Effector memory CD8-positive, alpha-beta T cell (primary cell): ENCODE data around the gene SRRM4.

Source experiments
- ATAC-seq: fragments of 150-1000 bp; cut with Tn5 transposase; replicated peaks from 2 replicates; pipeline ENCODE4 v1.10.0; 2021; ENCODE audit warnings: mild to moderate bottlenecking, moderate library complexity
- DNase-seq, 3 experiments: peaks; one replicate each; pipeline ENCODE4 v3.0.0; 2021
- H3K27ac Mint-ChIP-seq, 2 donors: one replicate each; pipeline ENCODE4 v1.8.0; 2022; ENCODE audit warnings: mild to moderate bottlenecking in 2 of 2, mixed read lengths in 2 of 2, moderate library complexity in 2 of 2
- H3K27me3 Mint-ChIP-seq, 2 donors: one replicate each; pipeline ENCODE4 v1.8.0; 2022; ENCODE audit warnings: mixed read lengths in 2 of 2
- H3K36me3 Mint-ChIP-seq: one replicate; pipeline ENCODE4 v1.8.0; 2022; ENCODE audit warnings: mild to moderate bottlenecking, moderate library complexity, mixed read lengths; ENCODE audit not compliant: insufficient read depth
- H3K4me1 Mint-ChIP-seq, 2 donors: one replicate each; pipeline ENCODE4 v1.8.0; 2022; ENCODE audit warnings: low read depth in 2 of 2, mixed read lengths in 2 of 2
- H3K4me3 Mint-ChIP-seq, 2 donors: one replicate each; pipeline ENCODE4 v1.8.0; 2022; ENCODE audit warnings: mild to moderate bottlenecking in 2 of 2, mixed read lengths in 2 of 2, moderate library complexity in 2 of 2
- H3K9me3 Mint-ChIP-seq, 2 donors: one replicate each; pipeline ENCODE4 v1.8.0; 2022; ENCODE audit warnings: mixed read lengths in 2 of 2
- total RNA-seq, 9 experiments: gene quantifications; one replicate each; lab custom pipeline; 2026; lab: John Stamatoyannopoulos, UW

SRRM4 gene
- 0 to 0.32 (median 0) reads per million in 9 experiments for total RNA-seq

DNA sequence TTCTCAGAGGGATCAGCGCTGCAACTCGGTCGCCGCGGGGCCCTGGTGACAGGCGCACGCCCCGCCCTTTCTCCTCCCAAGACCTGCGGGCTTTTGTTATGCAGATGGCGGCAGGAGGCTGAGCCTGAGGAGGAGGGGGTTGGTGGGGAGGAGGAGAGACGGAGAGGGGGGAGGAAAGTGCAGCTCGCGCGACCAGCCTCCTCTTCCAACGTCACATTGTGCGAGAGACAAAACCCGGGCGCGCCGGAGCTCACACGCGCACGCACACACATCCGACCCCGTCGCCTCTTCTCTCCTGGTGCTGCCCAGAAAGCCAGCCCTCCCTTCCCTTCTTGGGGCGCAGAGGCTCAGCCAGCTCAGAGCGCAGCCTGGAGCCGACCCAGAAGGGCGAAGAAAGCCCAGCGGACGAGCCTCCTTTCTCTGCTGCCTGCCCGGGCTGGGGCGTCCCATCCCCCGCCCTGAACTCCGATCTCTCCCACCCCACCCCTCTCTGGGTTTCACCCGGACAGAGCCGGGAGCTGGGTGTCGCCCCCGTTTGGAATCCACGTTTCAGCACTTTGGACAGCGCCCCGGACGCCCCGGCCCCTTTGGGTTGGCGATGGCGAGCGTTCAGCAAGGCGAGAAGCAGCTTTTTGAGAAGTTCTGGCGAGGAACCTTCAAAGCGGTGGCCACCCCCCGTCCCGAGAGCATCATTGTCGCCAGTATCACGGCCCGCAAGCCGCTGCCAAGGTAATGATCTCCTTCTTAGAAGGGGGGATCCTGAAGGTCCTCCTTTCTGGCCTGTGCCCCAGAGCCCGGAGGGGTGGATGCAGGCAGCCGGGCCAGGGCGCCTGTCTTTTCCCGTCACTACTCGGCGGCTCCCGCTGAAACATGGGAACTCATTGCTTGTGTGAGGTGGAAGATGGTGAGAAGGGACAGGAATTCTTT lies at the start of gene SRRM4:
Gene SRRM4, plus strand, starts transcription at position 257 of the 927 bp plus-strand sequence. Its CDS starts 342 bp downstream, at position 599.
- H3K4me3 Mint-ChIP-seq = no peak within 1 kb of the TSS
- no peak for DNase-seq
- no peak for ATAC-seq
- H3K36me3 Mint-ChIP-seq = no peaks in the 10 kb centered on the region
- H3K27me3 Mint-ChIP-seq = peaks cover 35 to 44% of the 10 kb centered on the region in 2 donors
- no peak within 1 kb of the TSS for H3K27ac Mint-ChIP-seq
- peaks cover 0 to 1% of the 10 kb centered on the region in 2 donors for H3K9me3 Mint-ChIP-seq
- peaks cover 0 to 2% of the 10 kb centered on the region in 2 donors for H3K4me1 Mint-ChIP-seq

DNA sequence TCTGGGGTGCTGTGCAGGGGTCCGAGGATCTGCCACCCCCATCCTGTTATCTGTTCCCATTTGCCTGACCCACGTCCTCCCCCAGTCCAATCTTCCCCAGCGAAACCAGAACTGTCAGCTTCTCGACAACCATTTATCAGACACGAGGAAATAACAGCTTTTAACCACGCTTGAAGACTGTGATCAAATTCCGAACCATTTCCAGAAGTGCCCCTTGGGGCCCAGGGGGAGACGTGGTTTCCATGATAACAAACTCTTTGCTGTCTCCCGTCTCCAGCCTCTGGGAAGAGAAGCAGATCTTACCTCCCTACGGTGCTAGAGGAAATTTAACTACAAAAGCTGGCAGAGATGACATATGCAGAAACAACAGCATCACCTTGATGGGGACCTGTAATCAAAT lies 35.1 kb upstream of the SRRM4 start:
- Mint-ChIP-seq H3K27ac (no peak overlapping the region), H3K4me1 (no peaks in the 10 kb centered on the region), H3K36me3 (peaks cover 3% of the 10 kb centered on the region), H3K27me3 (no peaks in the 10 kb centered on the region), H3K9me3 (peaks cover 0 to 8% of the 10 kb centered on the region in 2 donors), H3K4me3 (no peak overlapping the region)
- DNase-seq = no peak
- no peak for ATAC-seq

DNA sequence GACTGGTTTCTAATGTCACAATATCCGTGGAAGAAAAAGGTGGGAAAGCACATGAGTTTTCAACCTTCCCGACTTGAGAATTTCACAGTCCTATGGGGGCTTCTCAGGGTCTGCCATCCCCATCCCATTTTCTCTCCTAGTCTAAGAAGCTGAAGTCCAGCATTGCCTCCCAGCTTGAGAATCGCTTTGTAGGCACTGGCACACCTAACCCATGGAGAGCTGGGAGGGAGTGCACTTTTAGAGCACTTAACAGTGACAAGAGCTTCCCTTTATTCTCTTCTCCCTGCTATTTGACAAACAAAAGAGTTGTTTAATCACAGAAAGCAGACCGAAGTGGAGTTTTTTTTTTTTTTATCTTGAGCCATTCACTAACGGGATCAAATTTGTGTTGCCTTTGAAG lies 22.8 kb upstream of the SRRM4 start:
- ATAC-seq = no peak
- DNase-seq = no peak
- H3K4me1 Mint-ChIP-seq = no peaks in the 10 kb centered on the region
- peaks cover 5 to 24% of the 10 kb centered on the region in 2 donors for H3K9me3 Mint-ChIP-seq
- H3K4me3 Mint-ChIP-seq = no peak overlapping the region
- no peaks in the 10 kb centered on the region for H3K36me3 Mint-ChIP-seq
- no peak overlapping the region for H3K27ac Mint-ChIP-seq
- no peaks in the 10 kb centered on the region for H3K27me3 Mint-ChIP-seq

- DNase-seq (no peak), ATAC-seq (no peak)
- no peaks in the 10 kb centered on the region for H3K27me3 Mint-ChIP-seq
- H3K27ac Mint-ChIP-seq = no peak overlapping the region
- H3K4me1 Mint-ChIP-seq = no peaks in the 10 kb centered on the region
- no peaks in the 10 kb centered on the region for H3K36me3 Mint-ChIP-seq
- no peak overlapping the region for H3K4me3 Mint-ChIP-seq
- H3K9me3 Mint-ChIP-seq = peaks cover 5 to 25% of the 10 kb centered on the region in 2 donors
Observed at GRCh38 chr12:118959348-118959747, 22.0 kb upstream of the SRRM4 start.

DNA sequence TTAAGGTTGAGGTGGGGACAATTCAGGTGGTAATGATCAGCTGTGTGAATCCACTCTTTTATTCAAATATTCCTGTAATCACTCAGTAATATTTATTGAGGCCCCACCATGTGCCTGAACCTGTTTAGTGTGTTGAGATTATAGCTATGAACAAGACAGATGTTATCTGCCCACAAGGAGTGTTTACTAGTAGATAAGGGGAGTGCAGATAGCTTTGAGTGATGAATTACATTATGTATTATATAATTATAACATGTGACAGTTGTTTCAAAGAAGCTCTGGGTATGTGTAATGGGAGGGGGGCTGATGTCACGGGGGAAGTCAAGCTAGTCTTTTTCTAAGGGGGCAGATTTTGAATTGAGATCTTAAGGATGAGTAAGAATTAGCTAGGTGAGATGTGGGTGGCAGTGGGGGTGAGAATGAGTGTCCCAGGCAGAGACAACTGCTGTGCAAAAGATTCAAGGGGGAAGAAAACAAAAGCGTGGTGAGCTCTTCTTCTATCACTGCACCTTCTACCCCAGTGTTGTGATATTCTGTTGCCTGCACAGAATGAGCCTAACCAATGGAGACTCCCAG lies 21.3 kb upstream of the SRRM4 start:
- Mint-ChIP-seq H3K36me3 (no peaks in the 10 kb centered on the region), H3K4me3 (no peak overlapping the region), H3K4me1 (no peaks in the 10 kb centered on the region), H3K27me3 (no peaks in the 10 kb centered on the region), H3K9me3 (peaks cover 4 to 20% of the 10 kb centered on the region in 2 donors), H3K27ac (no peak overlapping the region)
- DNase-seq (no peak), ATAC-seq (no peak)

- Mint-ChIP-seq H3K36me3 (no peaks in the 10 kb centered on the region), H3K9me3 (peaks cover 0 to 15% of the 10 kb centered on the region in 2 donors), H3K27ac (no peak overlapping the region), H3K4me3 (no peak overlapping the region), H3K4me1 (no peaks in the 10 kb centered on the region), H3K27me3 (no peaks in the 10 kb centered on the region)
- DNase-seq = no peak
- no peak for ATAC-seq
Observed at GRCh38 chr12:118960865-118961264, 20.5 kb upstream of the SRRM4 start.

DNA sequence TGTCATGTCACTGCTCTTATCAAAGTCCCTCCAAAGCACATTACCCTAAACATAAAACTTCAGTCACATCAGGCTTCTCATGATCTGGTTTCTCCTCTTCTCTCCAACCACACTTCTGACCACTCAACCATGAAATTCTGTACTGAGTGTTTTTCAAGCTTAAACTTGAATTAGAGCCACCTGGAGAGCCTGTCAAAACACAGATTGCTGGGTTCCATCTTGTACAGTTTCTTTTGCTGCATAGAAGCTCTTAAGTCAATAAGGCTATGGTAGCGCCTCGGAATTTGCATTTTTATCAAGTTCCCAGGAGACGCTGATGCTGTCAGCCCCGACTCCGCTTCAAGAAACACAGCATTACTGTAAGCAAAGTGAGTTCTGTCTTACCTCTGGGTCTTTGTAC lies 16.4 kb upstream of the SRRM4 start:
- Mint-ChIP-seq H3K36me3 (no peaks in the 10 kb centered on the region), H3K4me3 (no peak overlapping the region), H3K9me3 (peaks cover 4 to 15% of the 10 kb centered on the region in 2 donors), H3K27ac (no peak overlapping the region), H3K4me1 (no peaks in the 10 kb centered on the region), H3K27me3 (no peaks in the 10 kb centered on the region)
- ATAC-seq = no peak
- DNase-seq = no peak

DNA sequence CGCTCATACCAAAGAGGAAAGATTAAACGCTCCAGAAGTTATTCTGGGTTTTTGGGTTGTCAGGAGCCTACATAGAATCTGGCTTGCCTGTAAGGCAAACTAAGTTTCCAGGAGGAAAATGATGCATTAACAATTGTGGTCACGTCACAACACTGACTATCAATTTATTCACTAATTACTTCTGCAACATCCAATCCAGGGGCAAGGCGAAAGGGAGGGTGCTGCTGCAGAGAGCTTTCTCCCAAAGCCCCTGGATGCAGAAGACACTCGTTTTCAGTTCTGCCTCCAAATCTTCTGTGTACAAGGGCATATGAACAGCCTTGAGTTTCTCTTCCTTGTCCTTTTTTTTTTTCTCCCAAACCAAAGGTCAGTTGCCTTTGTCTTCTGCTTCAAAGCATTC lies 10.5 kb upstream of the SRRM4 start:
- Mint-ChIP-seq H3K36me3 (no peaks in the 10 kb centered on the region), H3K4me3 (no peak overlapping the region), H3K4me1 (no peaks in the 10 kb centered on the region), H3K27me3 (no peaks in the 10 kb centered on the region), H3K27ac (no peak overlapping the region), H3K9me3 (peaks cover 0 to 7% of the 10 kb centered on the region in 2 donors)
- DNase-seq (no peak), ATAC-seq (no peak)

DNA sequence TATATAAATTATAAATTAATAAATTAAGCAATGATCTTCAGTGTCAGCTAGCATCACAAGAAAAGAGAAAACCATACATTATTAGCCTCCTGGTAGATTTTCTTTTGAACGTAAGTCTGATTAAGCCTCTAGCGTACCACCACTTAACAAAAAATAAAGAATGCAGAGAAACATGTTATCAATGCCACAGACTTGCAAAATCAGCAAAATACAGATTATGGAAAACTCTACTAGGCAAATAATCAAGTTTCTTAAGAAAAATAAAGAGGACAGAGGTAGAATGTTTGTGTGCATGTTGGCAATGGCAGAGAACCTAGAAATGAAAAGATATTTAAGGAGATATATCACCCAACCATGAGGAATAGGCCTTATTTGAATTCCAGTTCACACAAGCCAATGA lies 8.4 kb upstream of the SRRM4 start:
- H3K27ac Mint-ChIP-seq = no peak overlapping the region
- no peak for ATAC-seq
- DNase-seq = no peak
- no peaks in the 10 kb centered on the region for H3K4me1 Mint-ChIP-seq
- no peaks in the 10 kb centered on the region for H3K27me3 Mint-ChIP-seq
- peaks cover 3 to 7% of the 10 kb centered on the region in 2 donors for H3K9me3 Mint-ChIP-seq
- no peaks in the 10 kb centered on the region for H3K36me3 Mint-ChIP-seq
- H3K4me3 Mint-ChIP-seq = no peak overlapping the region

DNA sequence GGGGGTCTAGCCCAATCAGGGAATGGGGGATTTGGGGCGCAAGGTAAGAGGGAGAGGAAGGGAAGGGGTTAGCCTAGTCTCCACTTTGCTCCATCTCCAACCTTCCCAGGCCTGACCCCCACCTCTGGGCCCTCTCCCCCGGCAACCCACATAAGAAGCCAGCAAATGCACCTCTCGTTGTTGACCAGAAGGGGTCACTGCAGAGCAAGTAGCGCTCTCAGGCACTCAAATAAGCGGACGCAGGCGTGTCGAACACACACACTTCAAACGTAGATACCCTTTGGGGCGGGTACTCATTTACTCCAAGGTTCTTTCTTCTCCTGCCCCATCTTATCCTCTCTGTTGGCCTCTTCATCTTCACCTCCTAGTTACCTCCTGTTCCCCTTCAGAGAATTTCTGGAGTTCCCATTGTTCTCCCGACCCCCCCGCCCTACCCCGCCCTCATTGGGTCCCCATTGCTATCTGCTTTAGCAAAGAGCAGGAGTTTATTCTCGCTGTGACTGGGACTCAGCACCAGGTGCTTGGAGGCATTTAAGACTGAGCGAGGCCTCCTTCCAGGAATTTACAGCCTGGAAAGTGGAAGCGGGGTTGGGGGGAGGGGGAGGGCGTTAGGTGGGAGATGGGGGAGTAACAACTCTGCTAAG lies 1.5 kb upstream of the SRRM4 start:
- ATAC-seq = no peak
- Mint-ChIP-seq H3K4me1 (peaks cover 0 to 2% of the 10 kb centered on the region in 2 donors), H3K27ac (no peak overlapping the region), H3K9me3 (peaks cover 3 to 7% of the 10 kb centered on the region in 2 donors), H3K36me3 (no peaks in the 10 kb centered on the region), H3K4me3 (no peak overlapping the region), H3K27me3 (peaks cover 35 to 44% of the 10 kb centered on the region in 2 donors)
- DNase-seq = no peak

DNA sequence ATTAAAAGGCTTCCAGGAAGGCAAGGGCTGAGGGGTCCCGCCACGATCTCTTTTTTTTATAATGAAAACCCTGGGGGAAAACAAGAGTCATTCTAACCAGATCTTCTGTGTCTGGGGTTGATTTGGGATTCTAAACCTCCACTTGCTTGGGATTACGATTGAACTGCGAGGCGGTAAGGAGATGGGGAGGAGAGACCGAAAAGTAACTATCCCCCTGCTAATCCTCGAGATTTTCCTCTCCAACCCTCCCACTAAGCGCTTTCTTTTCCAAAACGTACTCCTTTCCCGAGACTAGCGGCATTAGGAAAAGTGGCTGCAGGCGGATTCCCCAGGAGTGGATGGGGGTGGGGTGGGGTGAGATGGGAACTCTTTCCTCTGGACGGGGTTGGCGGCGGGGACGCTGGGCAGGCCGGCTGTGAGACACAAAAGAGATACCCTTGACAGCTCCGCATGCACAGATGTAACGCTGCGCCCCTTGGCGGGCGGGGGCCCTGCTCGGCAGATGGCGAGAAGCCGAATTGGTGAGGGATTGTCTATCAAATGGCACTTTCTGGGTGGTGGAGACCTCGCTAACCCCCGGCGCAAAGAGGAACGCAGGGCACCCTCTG lies 830 bp upstream of the SRRM4 start:
- Mint-ChIP-seq H3K4me3 (no peak overlapping the region), H3K36me3 (no peaks in the 10 kb centered on the region), H3K4me1 (peaks cover 0 to 2% of the 10 kb centered on the region in 2 donors), H3K27me3 (peaks cover 35 to 44% of the 10 kb centered on the region in 2 donors), H3K27ac (no peak overlapping the region), H3K9me3 (peaks cover 0 to 7% of the 10 kb centered on the region in 2 donors)
- ATAC-seq (no peak), DNase-seq (no peak)

DNA sequence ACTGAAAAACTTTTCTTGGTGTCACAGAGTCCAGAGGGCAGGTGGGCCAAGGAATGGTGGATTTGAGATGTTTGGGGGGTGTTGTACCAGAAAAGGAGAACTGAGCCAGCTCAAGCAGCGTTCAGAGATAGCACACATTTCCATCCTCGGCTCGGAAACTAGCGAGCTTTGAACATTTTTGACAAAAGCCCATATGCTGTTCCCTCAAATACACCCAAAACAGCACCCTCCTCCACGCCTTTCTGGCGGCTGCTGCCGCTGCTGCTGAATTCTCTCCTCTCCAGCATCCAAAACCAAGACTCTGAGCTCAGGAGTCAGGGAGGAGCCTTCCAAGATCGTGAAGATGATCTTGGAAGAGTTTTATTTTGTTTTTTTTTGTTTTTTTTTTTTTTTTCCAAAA lies 961 bp downstream of the SRRM4 start:
- H3K27ac Mint-ChIP-seq = no peak overlapping the region
- no peak overlapping the region for H3K4me3 Mint-ChIP-seq
- peaks cover 0 to 2% of the 10 kb centered on the region in 2 donors for H3K4me1 Mint-ChIP-seq
- no peaks in the 10 kb centered on the region for H3K36me3 Mint-ChIP-seq
- DNase-seq (no peak), ATAC-seq (no peak)
- H3K27me3 Mint-ChIP-seq = peaks cover 35 to 44% of the 10 kb centered on the region in 2 donors
- no peaks in the 10 kb centered on the region for H3K9me3 Mint-ChIP-seq

- H3K9me3 Mint-ChIP-seq = no peaks in the 10 kb centered on the region
- no peaks in the 10 kb centered on the region for H3K36me3 Mint-ChIP-seq
- ATAC-seq = no peak
- no peak overlapping the region for H3K4me3 Mint-ChIP-seq
- no peak for DNase-seq
- H3K27ac Mint-ChIP-seq = no peak overlapping the region
- H3K27me3 Mint-ChIP-seq = peaks cover 35 to 44% of the 10 kb centered on the region in 2 donors
- H3K4me1 Mint-ChIP-seq = peaks cover 0 to 2% of the 10 kb centered on the region in 2 donors
Observed at GRCh38 chr12:118982984-118983761, 1.8 kb downstream of the SRRM4 start.
